Ureter (tissue), 1 donor: ENCODE data around the gene YY1. TPM values are rescaled to one million over a fixed set of nuclear protein-coding genes. Genes with fewer than 3 reads are reported as not detected.
"Not testable (repeated sequence)": the region's sequence is repeated elsewhere in the genome, so short reads cannot be mapped to it uniquely, and the experiment has no call there.

ENCODE experiments used
- DNase-seq: peaks from one replicate; pipeline ENCODE4 v3.0.0-alpha.2; 2020; ENCODE audit warnings: low spot score
- total RNA-seq: library from RNA; stranded (reverse); gene quantifications from one replicate; pipeline ENCODE4 v1.2.4, GENCODE V29; 2023
- donor health status: DM: yes; HTN: yes; CAD: no.

YY1 gene
- total RNA-seq = 79.4 TPM

GRCh38 chr14:100238419-100239210, at the start of gene YY1:
Gene YY1, plus strand, starts transcription at chr14:100239144. Its CDS starts 101 bp downstream, at chr14:100239245.
- peak; percentile 99 for DNase-seq

DNA sequence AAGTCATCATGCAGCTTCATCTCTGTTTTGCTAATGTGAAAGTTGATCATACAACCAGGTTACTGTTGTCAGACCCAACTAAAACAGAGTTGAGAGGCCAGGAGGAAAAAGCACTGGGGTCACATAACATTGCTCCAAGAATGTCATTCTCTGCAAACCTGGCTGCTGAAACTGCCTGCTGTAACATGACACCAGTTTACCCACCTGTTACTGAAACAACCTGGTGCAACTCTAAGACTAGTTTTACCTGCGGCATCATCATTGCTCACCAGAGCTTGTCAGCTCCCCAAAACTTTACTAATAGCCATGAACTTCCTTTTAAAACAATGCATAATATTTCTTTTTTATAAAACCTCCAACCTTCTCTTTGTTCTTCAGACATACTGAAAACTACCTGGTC, 48.8 kb upstream of the YY1 start:
- DNase-seq = no peak

DNA sequence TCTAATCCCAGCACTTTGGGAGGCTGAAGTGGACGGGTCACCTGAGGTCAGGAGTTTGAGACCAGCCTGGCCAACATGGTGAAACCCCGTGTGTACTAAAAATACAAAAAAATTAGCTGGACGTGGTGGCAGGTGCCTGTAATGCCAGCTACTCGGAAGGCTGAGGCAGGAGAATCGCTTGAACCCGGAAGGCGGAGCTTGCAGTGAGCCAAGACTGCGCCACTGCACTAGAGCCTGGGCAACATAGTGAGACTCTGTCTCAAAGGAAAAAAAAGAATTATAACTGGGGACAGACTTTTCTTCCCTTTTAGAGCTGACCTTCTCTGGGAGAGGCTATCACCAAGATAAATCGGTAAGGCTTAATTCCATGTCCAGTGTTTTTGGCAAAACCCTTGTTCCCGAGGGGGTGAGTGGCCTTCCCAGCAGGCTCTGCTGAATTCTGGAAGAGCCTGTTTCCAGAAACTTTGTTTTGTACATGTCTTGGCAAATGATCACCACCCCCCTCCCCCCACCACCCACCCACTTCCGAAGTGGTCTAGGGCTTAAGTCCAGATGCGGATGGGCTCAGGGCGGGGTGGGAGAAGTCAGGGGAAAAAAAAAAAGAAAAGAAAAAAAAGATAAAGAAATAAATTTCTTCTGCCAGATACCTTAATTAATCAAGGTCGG, 47.2 kb upstream of the YY1 start:
- no peak for DNase-seq

DNA sequence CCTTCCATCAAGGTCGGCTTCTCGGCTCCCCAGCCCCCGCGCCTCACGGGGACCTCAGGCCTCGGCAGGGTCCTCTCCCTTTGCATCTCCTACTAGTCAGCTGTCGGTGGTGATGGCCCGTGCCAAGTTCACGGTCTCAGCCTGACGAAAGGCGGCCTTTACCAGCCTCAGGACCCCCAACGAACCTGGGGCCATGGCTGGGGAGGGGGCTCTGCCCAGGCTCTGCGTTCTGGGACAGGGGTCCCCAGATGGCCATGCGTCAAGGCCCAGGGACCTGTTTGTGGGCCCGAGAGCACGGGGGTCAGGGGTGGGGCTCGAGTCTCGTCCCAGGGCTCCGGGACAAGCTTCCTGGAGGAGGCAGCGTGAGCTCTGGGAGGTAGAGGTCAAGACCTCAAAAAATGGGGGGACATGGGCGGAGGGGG, 46.7 kb upstream of the YY1 start:
- peak; percentile 52 for DNase-seq

- DNase-seq = peak; percentile 100
Measured at GRCh38 chr14:100192672-100193416, 46.1 kb upstream of the YY1 start.

- DNase-seq = no peak
Measured at GRCh38 chr14:100193417-100194357, 45.3 kb upstream of the YY1 start.

DNA sequence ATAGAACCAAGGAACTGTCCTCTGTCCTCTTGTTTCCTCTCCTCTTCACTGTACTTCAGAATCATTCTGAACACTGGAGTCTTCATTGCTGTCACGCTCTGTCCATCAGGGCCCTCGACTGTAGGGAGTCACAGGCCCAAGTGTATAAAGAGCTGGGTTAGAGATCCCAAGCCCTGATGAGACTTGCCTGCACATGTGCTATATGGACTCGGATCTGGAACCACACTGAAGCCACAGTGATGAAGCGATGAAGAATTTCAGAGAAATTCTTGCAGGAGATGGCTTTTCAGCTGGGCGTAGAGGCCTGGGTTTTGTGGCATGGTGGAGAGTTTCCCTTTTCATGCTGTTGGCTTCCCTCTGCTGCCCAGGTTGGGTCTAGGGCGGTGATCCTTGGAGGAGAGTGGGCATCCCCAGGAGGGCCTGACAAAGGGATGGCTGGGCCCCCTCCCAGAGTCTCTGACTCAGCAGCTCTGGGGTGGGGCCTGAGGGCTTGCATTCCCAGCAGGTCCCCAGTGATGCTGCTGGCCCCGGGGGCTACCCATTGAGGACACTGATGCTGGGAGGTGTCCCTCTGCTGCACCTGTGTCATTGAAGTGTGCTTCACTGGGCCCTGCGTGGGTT, 39.6 kb upstream of the YY1 start:
- DNase-seq = no peak

DNA sequence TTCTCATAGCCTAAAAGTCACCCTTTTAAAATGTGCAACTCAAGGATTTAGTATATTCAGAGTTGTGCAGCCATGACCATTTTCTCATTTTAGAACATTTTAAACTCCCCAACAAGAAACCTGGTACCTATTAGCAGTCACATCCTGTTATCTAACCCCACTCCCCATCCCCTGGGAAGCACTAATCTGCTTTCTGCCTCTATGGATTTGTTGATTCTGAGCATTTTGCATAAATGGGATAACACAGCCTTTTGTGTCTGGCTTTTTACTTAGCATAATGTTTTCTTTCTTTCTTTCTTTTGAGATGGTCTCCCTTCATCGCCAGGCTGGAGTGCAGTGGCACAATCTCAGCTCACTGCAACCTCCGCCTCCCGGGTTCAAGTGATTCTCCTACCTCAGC, 38.6 kb upstream of the YY1 start:
- DNase-seq = no peak

DNA sequence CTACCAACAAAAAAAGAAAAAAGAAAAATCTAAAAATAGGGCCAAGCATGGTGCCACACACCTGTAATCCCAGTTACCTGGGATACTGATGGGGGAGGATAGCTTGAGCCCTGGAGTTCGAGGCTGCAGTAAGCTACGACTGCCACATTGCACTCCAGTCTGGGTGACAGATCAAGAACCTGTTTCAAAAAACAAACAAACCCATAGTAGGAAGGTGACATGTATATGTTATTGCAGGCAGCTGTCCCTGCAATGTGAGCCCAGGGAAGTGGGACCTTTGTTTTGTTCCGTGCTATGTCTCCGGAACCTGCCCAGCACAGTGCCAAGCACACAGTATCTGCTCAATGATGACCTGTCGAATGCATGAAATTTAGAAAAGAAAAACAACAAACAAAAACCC, 37.2 kb upstream of the YY1 start:
- DNase-seq = no peak

DNA sequence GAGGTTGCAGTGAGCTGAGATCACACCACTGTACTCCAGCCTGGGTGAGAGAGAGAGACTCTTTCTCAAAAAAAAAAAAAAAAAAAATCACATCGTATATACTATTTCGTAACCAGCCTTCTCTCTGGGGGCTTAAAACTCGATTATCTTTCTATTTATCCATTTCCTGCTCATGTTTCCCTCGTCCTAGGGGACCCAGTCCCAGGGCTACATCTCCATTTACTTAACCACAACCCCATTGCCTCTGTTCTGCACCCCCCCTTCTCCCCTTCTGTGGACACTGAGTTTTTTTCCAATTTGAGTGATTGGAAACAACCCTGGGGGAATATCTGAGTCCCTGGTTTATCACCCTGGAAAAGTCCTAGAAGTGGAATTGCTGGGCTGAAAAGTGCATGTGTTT, 36.2 kb upstream of the YY1 start:
- DNase-seq = no peak

- no peak for DNase-seq
Measured at GRCh38 chr14:100203146-100203545, 35.8 kb upstream of the YY1 start.

- DNase-seq = no peak
Measured at GRCh38 chr14:100203962-100204834, 34.7 kb upstream of the YY1 start.

DNA sequence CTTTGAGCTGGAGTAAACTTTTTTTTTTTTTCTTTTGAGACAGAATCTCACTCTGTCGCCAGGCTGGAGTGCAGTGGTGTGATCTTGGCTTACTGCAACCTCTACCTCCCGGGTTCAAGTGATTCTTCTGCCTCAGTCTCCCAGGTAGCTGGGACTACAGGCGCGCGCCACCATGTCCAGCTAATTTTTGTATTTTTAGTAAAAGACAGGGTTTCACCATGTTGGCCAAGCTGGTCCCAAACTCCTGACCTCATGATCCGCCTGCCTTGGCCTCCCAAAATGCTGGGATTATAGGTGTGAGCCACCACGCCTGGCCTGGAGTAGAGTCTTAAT, 34.1 kb upstream of the YY1 start:
- DNase-seq = not testable (repeated sequence)

DNA sequence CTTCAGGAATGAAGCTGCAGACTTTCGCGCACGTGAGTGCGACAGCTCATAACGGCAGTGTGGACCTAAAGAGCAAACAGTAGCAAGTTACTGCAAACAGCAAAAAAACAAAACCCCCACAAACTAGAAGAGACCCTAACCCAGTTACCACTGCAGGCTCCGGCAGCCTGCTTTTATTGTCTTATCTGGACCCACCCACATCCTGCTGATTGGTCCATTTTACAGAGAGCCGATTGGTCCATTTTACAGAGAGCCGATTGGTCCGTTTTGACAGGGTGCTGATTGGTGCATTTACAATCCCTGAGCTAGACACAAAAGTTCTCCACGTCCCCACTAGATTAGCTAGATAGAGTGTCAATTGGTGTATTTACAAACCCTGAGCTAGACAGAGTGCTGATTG, 31.4 kb upstream of the YY1 start:
- not testable (repeated sequence) for DNase-seq

DNA sequence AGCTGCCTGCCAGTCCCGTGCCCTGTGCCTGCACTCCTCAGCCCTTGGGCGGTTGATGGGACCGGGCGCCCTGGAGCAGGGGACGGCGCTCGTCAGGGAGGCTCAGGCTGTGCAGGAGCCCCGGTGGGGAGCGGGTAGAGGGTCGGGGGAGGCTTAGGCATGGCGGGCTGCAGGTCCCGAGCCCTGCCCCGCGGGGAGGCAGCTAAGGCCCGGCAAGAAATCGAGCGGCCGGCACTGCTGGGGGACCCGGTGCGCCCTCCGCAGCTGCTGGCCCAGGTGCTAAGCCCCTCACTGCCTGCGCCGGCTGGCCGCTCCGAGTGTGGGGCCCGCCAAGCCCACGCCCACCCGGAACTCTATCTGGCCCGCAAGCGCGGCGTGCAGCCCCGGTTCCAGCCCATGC, 30.8 kb upstream of the YY1 start:
- not testable (repeated sequence) for DNase-seq

DNA sequence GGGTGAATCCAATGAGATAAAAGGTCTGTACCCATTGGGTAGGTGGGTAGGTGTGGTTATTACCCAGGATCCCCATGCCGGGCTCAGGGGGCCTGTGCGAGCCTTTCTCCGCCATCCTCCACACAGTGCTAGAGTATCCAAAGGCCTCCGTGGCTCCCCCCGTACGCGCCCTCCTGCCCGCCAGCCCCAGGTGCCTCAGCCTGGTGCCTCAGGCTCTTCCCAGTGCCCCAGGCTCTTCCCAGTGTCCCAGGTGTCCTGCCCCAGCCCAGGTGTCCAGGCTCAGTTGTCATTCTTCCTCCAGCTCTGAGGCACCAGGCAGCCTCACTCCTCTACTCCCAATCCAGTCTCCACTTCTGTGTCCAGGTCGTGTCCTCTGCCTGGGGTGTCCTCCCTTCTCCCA, 27.6 kb upstream of the YY1 start:
- no peak for DNase-seq

DNA sequence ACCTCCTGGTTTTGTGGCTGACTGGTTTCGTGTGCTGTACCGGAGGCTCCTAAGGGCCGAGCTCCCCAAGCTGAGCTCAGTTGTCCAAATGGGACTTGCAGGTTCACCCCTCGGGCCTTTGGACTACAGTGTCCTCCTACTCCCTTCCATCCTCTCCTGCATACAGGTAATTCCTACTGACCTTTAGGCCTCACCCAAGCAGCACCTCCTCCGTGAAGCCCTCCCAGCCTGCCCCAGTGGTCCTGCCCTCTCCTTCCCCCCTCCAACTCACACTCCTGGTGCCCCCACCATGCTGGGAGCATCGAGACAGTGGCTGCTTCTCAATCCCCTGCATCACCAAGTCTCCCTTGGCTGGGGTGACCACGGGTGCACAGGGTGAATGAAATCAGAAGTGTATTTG, 27.1 kb upstream of the YY1 start:
- no peak for DNase-seq

GRCh38 chr14:100212476-100213333, 26.2 kb upstream of the YY1 start:
- no peak for DNase-seq

GRCh38 chr14:100213587-100213955, 25.4 kb upstream of the YY1 start:
- no peak for DNase-seq
